Smooth muscle cell (in vitro differentiated cells): Measurements from ENCODE around the gene ZNF579. TPM values are rescaled to one million over a fixed set of nuclear protein-coding genes. Genes with fewer than 3 reads are reported as not detected.

Source experiments
- DNase-seq: peaks from one replicate; lab custom pipeline; 2025; ENCODE audit not compliant: unreplicated experiment; lab: John Stamatoyannopoulos, UW
- H2AFZ ChIP-seq: fragments of 200-600 bp; sonication (generic); 2 replicates; pipeline ENCODE4 v1.6.0; 2016; ENCODE audit warnings: antibody characterized with exemption, low read depth, mild to moderate bottlenecking
- H3F3A ChIP-seq: fragments of 200-600 bp; sonication (generic); 2 replicates; pipeline ENCODE4 v1.6.0; 2017; ENCODE audit warnings: antibody characterized with exemption, low read depth
- H3K27ac ChIP-seq: fragments of 200-600 bp; sonication (generic); 2 replicates; pipeline ENCODE4 v1.5.1; 2016; ENCODE audit warnings: low read depth, mild to moderate bottlenecking
- H3K27me3 ChIP-seq: fragments of 200-600 bp; sonication (generic); 2 replicates; pipeline ENCODE4 v1.6.1; 2016; ENCODE audit warnings: low read depth, mild to moderate bottlenecking
- H3K36me3 ChIP-seq: fragments of 200-600 bp; sonication (generic); 2 replicates; pipeline ENCODE4 v1.5.1; 2016; ENCODE audit warnings: low read depth
- H3K4me1 ChIP-seq: fragments of 200-600 bp; sonication (generic); 2 replicates; pipeline ENCODE4 v1.5.1; 2016; ENCODE audit warnings: low read depth
- H3K4me2 ChIP-seq: fragments of 200-600 bp; sonication (generic); 2 replicates; pipeline ENCODE4 v1.6.0; 2016; ENCODE audit warnings: mild to moderate bottlenecking
- H3K4me3 ChIP-seq: fragments of 200-600 bp; sonication (generic); 2 replicates; pipeline ENCODE4 v1.5.1; 2016; ENCODE audit warnings: mild to moderate bottlenecking
- H3K79me2 ChIP-seq: fragments of 200-600 bp; sonication (generic); 2 replicates; pipeline ENCODE4 v1.6.0; 2016; ENCODE audit warnings: low read depth, mild to moderate bottlenecking
- H3K9ac ChIP-seq: fragments of 200-600 bp; sonication (generic); 2 replicates; pipeline ENCODE4 v1.6.0; 2016; ENCODE audit warnings: low read depth
- H3K9me3 ChIP-seq: fragments of 200-600 bp; sonication (generic); replicated peaks from 2 replicates; pipeline ENCODE4 v1.5.1; 2016; ENCODE audit warnings: low read depth
- H4K20me1 ChIP-seq: fragments of 200-600 bp; sonication (generic); 2 replicates; pipeline ENCODE4 v1.6.0; 2016; ENCODE audit warnings: low read depth
- CTCF ChIP-seq: fragments of 200-600 bp; sonication (generic); IDR thresholded peaks from 2 replicates; pipeline ENCODE4 v1.5.1; 2017; ENCODE audit warnings: borderline replicate concordance, mild to moderate bottlenecking, antibody characterized with exemption; ENCODE audit not compliant: insufficient read depth, poor library complexity, severe bottlenecking
- WGBS: methylation state at CpG from one replicate; pipeline ENCODE4 v1.1.7; 2016; ENCODE audit warnings: low lambda C conversion rate; 5-methylcytosine and 5-hydroxymethylcytosine counted together
- polyA plus RNA-seq: library from polyadenylated mRNA; unstranded; fragments of >200 nt; fragmentation: Nextera tagmentation; extraction: Ambion mirVana; gene quantifications from 2 replicates; pipeline ENCODE4 v1.2.1, GENCODE V29; 2016
- total RNA-seq: library from RNA; depleted of rRNA; stranded (reverse); fragments of >200 nt; gene quantifications from 2 replicates; pipeline ENCODE4 v1.2.3, GENCODE V29; 2014

ZNF579 gene
- total and polyA plus RNA-seq, 2 experiments from 2014 or later = 4.2 to 15.1 TPM

- no peak for TF ChIP-seq CTCF
- 39% methylated on average over 13 of the region's 14 CpGs for WGBS
- Histone ChIP-seq H3K27ac (no peak within 1 kb of the TSS), H4K20me1 (no peaks in the 10 kb centered on the region), H3K9ac (no peak within 1 kb of the TSS), H3K36me3 (no peaks in the 10 kb centered on the region), H3F3A (no peaks in the 10 kb centered on the region), H3K4me1 (no peaks in the 10 kb centered on the region), H3K4me2 (no peak within 1 kb of the TSS), H3K79me2 (no peaks in the 10 kb centered on the region), H3K9me3 (no peaks in the 10 kb centered on the region), H3K4me3 (no peak within 1 kb of the TSS), H3K27me3 (no peaks in the 10 kb centered on the region), H2AFZ (no peak within 1 kb of the TSS)
- DNase-seq = no peak
Observed at GRCh38 chr19:55536951-55537740, 43.5 kb downstream of the ZNF579 start, which contains the start of gene SBK2. Gene SBK2, minus strand, starts transcription at chr19:55537133. Its CDS starts 839 bp downstream, at chr19:55536294.

GRCh38 chr19:55536366-55536765 lies 44.3 kb downstream of the ZNF579 start:
- Histone ChIP-seq H3K9me3 (no peaks in the 10 kb centered on the region), H3K4me2 (no peak overlapping the region), H3K79me2 (no peaks in the 10 kb centered on the region), H3K4me1 (no peaks in the 10 kb centered on the region), H3K36me3 (no peaks in the 10 kb centered on the region), H3K4me3 (no peak overlapping the region), H3K27me3 (no peaks in the 10 kb centered on the region), H3F3A (no peaks in the 10 kb centered on the region), H3K27ac (no peak overlapping the region), H3K9ac (no peak overlapping the region), H4K20me1 (no peaks in the 10 kb centered on the region), H2AFZ (no peak overlapping the region)
- DNase-seq = no peak
- WGBS = 94% methylated on average over 8 of the region's 11 CpGs
- TF ChIP-seq CTCF = no peak

- no peak overlapping the region for H3K9ac ChIP-seq
- H3K4me1 ChIP-seq = no peaks in the 10 kb centered on the region
- no peaks in the 10 kb centered on the region for H4K20me1 ChIP-seq
- no peak for TF ChIP-seq CTCF
- WGBS = 93% methylated on average over 14 of the region's 22 CpGs
- no peak for DNase-seq
- no peaks in the 10 kb centered on the region for H3K36me3 ChIP-seq
- no peaks in the 10 kb centered on the region for H3K27me3 ChIP-seq
- no peaks in the 10 kb centered on the region for H3K79me2 ChIP-seq
- H3F3A ChIP-seq = no peaks in the 10 kb centered on the region
- H2AFZ ChIP-seq = no peak overlapping the region
- H3K4me2 ChIP-seq = no peak overlapping the region
- no peak overlapping the region for H3K4me3 ChIP-seq
- H3K27ac ChIP-seq = no peak overlapping the region
- no peaks in the 10 kb centered on the region for H3K9me3 ChIP-seq
Observed at GRCh38 chr19:55535965-55536350, 44.7 kb downstream of the ZNF579 start.
